ENCODE measurements around the gene SMPD3. TPM values are rescaled to one million over a fixed set of nuclear protein-coding genes. Genes with fewer than 3 reads are reported as not detected.

The SMPD3 gene
- total RNA-seq, 1 experiment from 2014 or later, result 0.89 TPM

- H3K4me1 ChIP-seq (ENCODE audit: control insufficient read depth in 1 of 2, insufficient read depth in 2 of 2, low read length in 2 of 2), result no peaks in the 10 kb centered on the region
- H3K27me3 ChIP-seq (ENCODE audit: insufficient read depth, low read length), result no peaks in the 10 kb centered on the region; the same call in 1 of the 2 replicates
- no peaks in the 10 kb centered on the region for H3K36me3 ChIP-seq (ENCODE audit: control insufficient read depth in 1 of 2, insufficient read depth in 2 of 2, low read length in 2 of 2)
- no peaks in the 10 kb centered on the region for H4K20me1 ChIP-seq (ENCODE audit: insufficient read depth)
- no TSS peak for BruUV-seq (replicated peaks)
- intact Hi-C loops (cut with micrococcal nuclease), result no loop called here
- H3K79me2 ChIP-seq (ENCODE audit: insufficient read depth, low read length), result no peaks in the 10 kb centered on the region
- no peak overlapping the region for H3K4me3 ChIP-seq (replicated peaks in 1 of 2; ENCODE audit: low read depth in 1 of 2, low read length in 2 of 2)
- RAD21 ChIA-PET (ENCODE audit: low non-redundant PET in 1 of 2, low total read pairs in 2 of 2, uncharacterized antibody in 2 of 2, unreplicated experiment in 2 of 2), result no interaction called here
- H3K9ac ChIP-seq (ENCODE audit: low read length), result no peak overlapping the region
- H3K4me2 ChIP-seq (ENCODE audit: low read length), result no peak overlapping the region
- no peaks in the 10 kb centered on the region for H3K9me3 ChIP-seq (ENCODE audit: control insufficient read depth in 1 of 2, insufficient read depth in 1 of 2, low read depth in 1 of 2, low read length in 2 of 2)
- ATAC-seq, result no peak
- TF ChIP-seq YY1 (IDR thresholded peaks at IDR 0.05; ENCODE audit: extremely low read depth, insufficient replicate concordance, low read depth, low read length) (no peak), ZNF274 (IDR thresholded peaks at IDR 0.05; ENCODE audit: low read depth, low read length) (no peak), POLR2A (IDR thresholded peaks at IDR 0.05; ENCODE audit: borderline replicate concordance, extremely low read depth, insufficient read depth, insufficient read length) (no peak), POLR2AphosphoS5 (IDR thresholded peaks at IDR 0.05; ENCODE audit: low read depth, low read length) (no peak), EZH2 (IDR thresholded peaks at IDR 0.05) (no peak), TCF7L2 (IDR thresholded peaks at IDR 0.05; ENCODE audit: borderline replicate concordance, extremely low read depth, insufficient read depth, insufficient read length) (no peak)
- no peak for DNase-seq (ENCODE audit: low read depth, low spot score)
- H3K9me2 ChIP-seq (ENCODE audit: insufficient read depth), result no peaks in the 10 kb centered on the region
- H2AFZ ChIP-seq (ENCODE audit: low read depth, low read length, poor library complexity, severe bottlenecking), result no peak overlapping the region
- POLR2A ChIA-PET, result no interaction called here
- no peak overlapping the region for H3K27ac ChIP-seq (ENCODE audit: low read depth, low read length)
- CTCF ChIA-PET, result interaction anchor here (1.6 kb wide), 1 partner anchor 12 kb away, joined by 10 read pairs; no protein-coding TSS in a partner anchor
Observed at GRCh38 chr16:68408428-68408827, 39.9 kb downstream of the SMPD3 start.

DNA sequence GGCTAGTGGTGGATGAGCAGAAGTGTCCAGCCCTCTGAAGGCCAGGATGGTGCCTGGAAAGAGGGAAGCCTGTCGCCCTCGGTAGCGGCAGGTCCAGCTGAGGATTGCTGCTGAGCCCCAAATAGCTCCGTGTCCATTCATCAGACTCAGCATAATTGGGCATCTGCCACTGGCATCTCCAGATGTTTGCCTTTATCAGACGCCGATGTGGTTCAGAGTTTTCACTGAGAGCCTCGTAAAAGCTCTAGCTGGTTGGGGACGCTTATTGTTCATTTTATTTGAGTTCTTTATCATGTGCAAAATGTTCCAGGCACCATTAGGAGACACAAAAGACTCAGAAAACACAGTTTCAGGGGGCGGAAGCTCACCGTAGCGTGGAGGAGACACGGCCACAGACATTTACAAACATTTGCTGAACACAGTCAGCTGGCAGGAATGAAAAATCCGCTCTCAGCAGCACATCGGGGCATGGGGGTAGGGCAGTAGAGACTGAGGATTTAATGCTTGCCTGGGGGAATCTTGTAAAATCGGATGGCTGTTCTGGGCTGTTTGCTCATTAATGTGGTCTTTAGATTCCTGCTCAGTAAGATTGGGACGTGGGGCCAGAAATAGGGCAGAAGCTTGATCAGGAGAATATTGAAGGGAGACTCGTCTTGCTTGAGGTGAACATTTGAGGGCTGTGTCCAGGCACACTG, 41.7 kb downstream of the SMPD3 start:
- TF ChIP-seq, protein P1, sequence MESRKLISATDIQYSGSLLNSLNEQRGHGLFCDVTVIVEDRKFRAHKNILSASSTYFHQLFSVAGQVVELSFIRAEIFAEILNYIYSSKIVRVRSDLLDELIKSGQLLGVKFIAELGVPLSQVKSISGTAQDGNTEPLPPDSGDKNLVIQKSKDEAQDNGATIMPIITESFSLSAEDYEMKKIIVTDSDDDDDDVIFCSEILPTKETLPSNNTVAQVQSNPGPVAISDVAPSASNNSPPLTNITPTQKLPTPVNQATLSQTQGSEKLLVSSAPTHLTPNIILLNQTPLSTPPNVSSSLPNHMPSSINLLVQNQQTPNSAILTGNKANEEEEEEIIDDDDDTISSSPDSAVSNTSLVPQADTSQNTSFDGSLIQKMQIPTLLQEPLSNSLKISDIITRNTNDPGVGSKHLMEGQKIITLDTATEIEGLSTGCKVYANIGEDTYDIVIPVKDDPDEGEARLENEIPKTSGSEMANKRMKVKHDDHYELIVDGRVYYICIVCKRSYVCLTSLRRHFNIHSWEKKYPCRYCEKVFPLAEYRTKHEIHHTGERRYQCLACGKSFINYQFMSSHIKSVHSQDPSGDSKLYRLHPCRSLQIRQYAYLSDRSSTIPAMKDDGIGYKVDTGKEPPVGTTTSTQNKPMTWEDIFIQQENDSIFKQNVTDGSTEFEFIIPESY (IDR thresholded peaks at IDR 0.05; ENCODE audit: extremely low read depth, insufficient replicate concordance, low read length), result no peak
- TF ChIP-seq YY1 (IDR thresholded peaks at IDR 0.05; ENCODE audit: extremely low read depth, insufficient replicate concordance, low read depth, low read length) (no peak), REST (IDR thresholded peaks at IDR 0.05; ENCODE audit: low read depth) (no peak), RAD21 (IDR thresholded peaks at IDR 0.05; ENCODE audit: low read depth) (no peak), FOSL1 (IDR thresholded peaks at IDR 0.05; ENCODE audit: low read depth) (no peak), CBX3 (IDR thresholded peaks at IDR 0.05; ENCODE audit: low read depth) (no peak)
- TF ChIP-seq, protein P2, sequence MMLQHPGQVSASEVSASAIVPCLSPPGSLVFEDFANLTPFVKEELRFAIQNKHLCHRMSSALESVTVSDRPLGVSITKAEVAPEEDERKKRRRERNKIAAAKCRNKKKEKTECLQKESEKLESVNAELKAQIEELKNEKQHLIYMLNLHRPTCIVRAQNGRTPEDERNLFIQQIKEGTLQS (IDR thresholded peaks at IDR 0.05), result no peak
- ATAC-seq (no peak), DNase-seq (ENCODE audit: low read depth, low spot score) (no peak)
- ChIA-PET CTCF (interaction anchor here (0.8 to 1.1 kb wide), 2 partner anchors 10 to 104 kb away, joined by 3 to 4 read pairs; no protein-coding TSS in a partner anchor), POLR2A (no interaction called here), RAD21 (ENCODE audit: low non-redundant PET in 1 of 2, low total read pairs in 2 of 2, uncharacterized antibody in 2 of 2, unreplicated experiment in 2 of 2) (no interaction called here)
- no TSS peak for BruUV-seq (replicated peaks)
- Histone ChIP-seq H3K79me2 (ENCODE audit: insufficient read depth, low read length) (no peaks in the 10 kb centered on the region), H3K27me3 (ENCODE audit: insufficient read depth, low read length) (no peaks in the 10 kb centered on the region; the same call in 1 of the 2 replicates), H3K27ac (ENCODE audit: low read depth, low read length) (no peak overlapping the region), H3K36me3 (ENCODE audit: control insufficient read depth in 1 of 2, insufficient read depth in 2 of 2, low read length in 2 of 2) (no peaks in the 10 kb centered on the region), H3K4me3 (replicated peaks in 1 of 2; ENCODE audit: low read depth in 1 of 2, low read length in 2 of 2) (no peak overlapping the region), H3K9me2 (ENCODE audit: insufficient read depth) (no peaks in the 10 kb centered on the region), H2AFZ (ENCODE audit: low read depth, low read length, poor library complexity, severe bottlenecking) (no peak overlapping the region), H3K9ac (ENCODE audit: low read length) (no peak overlapping the region), H3K4me2 (ENCODE audit: low read length) (no peak overlapping the region), H3K4me1 (ENCODE audit: control insufficient read depth in 1 of 2, insufficient read depth in 2 of 2, low read length in 2 of 2) (peaks cover 0 to 13% of the 10 kb centered on the region in 2 experiments; a peak in 2 of 4 replicates), H4K20me1 (ENCODE audit: insufficient read depth) (no peaks in the 10 kb centered on the region), H3K9me3 (ENCODE audit: control insufficient read depth in 1 of 2, insufficient read depth in 1 of 2, low read depth in 1 of 2, low read length in 2 of 2) (no peaks in the 10 kb centered on the region)
- intact Hi-C loops (cut with micrococcal nuclease), result no loop called here

Data from HCT116 (cell line).